Neuron (in vitro differentiated cells): Measurements from ENCODE around the gene DHRS3.
"Not testable (repeated sequence)": the region's sequence is repeated elsewhere in the genome, so short reads cannot be mapped to it uniquely, and the experiment has no call there.

Experiments
- H2AFZ ChIP-seq: one replicate; pipeline ENCODE4 v1.6.1; 2013; ENCODE audit warnings: low read depth, mild to moderate bottlenecking, inconsistent platforms, low read length, moderate library complexity
- H3K27me3 ChIP-seq: one replicate; pipeline ENCODE4 v1.6.1; 2013; ENCODE audit warnings: low read length; ENCODE audit not compliant: insufficient read depth
- H3K36me3 ChIP-seq: one replicate; pipeline ENCODE4 v1.6.1; 2013; ENCODE audit warnings: low read length; ENCODE audit not compliant: insufficient read depth
- H3K4me1 ChIP-seq: one replicate; pipeline ENCODE4 v1.6.1; 2013; ENCODE audit warnings: low read length; ENCODE audit not compliant: insufficient read depth
- H3K4me3 ChIP-seq: 2 replicates; pipeline ENCODE4 v1.5.1; 2013; ENCODE audit warnings: mild to moderate bottlenecking, low read length, moderate library complexity
- H3K9me3 ChIP-seq: one replicate; pipeline ENCODE4 v1.6.1; 2013; ENCODE audit warnings: low read length

The DHRS3 gene

GRCh38 chr1:12649971-12650421 lies 32.0 kb upstream of the DHRS3 start:
- Histone ChIP-seq H2AFZ (no peak overlapping the region), H3K9me3 (no peaks in the 10 kb centered on the region), H3K27me3 (peaks cover 4% of the 10 kb centered on the region), H3K4me3 (no peak overlapping the region), H3K36me3 (no peaks in the 10 kb centered on the region), H3K4me1 (no peaks in the 10 kb centered on the region)

- Histone ChIP-seq H2AFZ (no peak overlapping the region), H3K27me3 (peaks cover 12% of the 10 kb centered on the region), H3K36me3 (no peaks in the 10 kb centered on the region), H3K4me1 (no peaks in the 10 kb centered on the region), H3K4me3 (no peak overlapping the region), H3K9me3 (no peaks in the 10 kb centered on the region)
These were observed 30.7 kb upstream of the DHRS3 start for GRCh38 chr1:12648741-12649140.

- not testable (repeated sequence) for H3K36me3 ChIP-seq, H2AFZ ChIP-seq, H3K4me3 ChIP-seq, H3K9me3 ChIP-seq, H3K4me1 ChIP-seq
- peaks cover 14% of the 10 kb centered on the region for H3K27me3 ChIP-seq
These were observed 27.4 kb upstream of the DHRS3 start for GRCh38 chr1:12645401-12645800.

- H2AFZ ChIP-seq: no peak overlapping the region
- H3K9me3 ChIP-seq: peaks cover 5% of the 10 kb centered on the region
- no peaks in the 10 kb centered on the region for H3K36me3 ChIP-seq
- H3K4me3 ChIP-seq: no peak overlapping the region
- peaks cover 14% of the 10 kb centered on the region for H3K27me3 ChIP-seq
- H3K4me1 ChIP-seq: no peaks in the 10 kb centered on the region
These were observed 26.8 kb upstream of the DHRS3 start for GRCh38 chr1:12644829-12645228.

GRCh38 chr1:12644237-12644636 lies 26.2 kb upstream of the DHRS3 start:
- Histone ChIP-seq H3K27me3 (peaks cover 14% of the 10 kb centered on the region), H3K9me3 (peaks cover 5% of the 10 kb centered on the region), H3K4me1 (no peaks in the 10 kb centered on the region), H3K4me3 (no peak overlapping the region), H3K36me3 (no peaks in the 10 kb centered on the region), H2AFZ (no peak overlapping the region)

- Histone ChIP-seq H3K4me3 (no peak within 1 kb of the TSS), H3K9me3 (peaks cover 5% of the 10 kb centered on the region), H3K4me1 (no peaks in the 10 kb centered on the region), H3K27me3 (peaks cover 14% of the 10 kb centered on the region), H2AFZ (no peak within 1 kb of the TSS), H3K36me3 (no peaks in the 10 kb centered on the region)
These were observed 25.8 kb upstream of the DHRS3 start, which contains the start of gene AADACL4 for GRCh38 chr1:12643785-12644184. Gene AADACL4 (plus strand): TSS chr1:12644085. CDS start chr1:12644547, 462 bp downstream.

GRCh38 chr1:12643079-12643478 lies 25.1 kb upstream of the DHRS3 start:
- H3K36me3 ChIP-seq: no peaks in the 10 kb centered on the region
- peaks cover 14% of the 10 kb centered on the region for H3K27me3 ChIP-seq

GRCh38 chr1:12640958-12641272 lies 22.9 kb upstream of the DHRS3 start:
- H2AFZ ChIP-seq: no peak overlapping the region
- peaks cover 5% of the 10 kb centered on the region for H3K9me3 ChIP-seq

More at GRCh38 chr1:12643079-12643478, 25.1 kb upstream of the DHRS3 start:
- Histone ChIP-seq H2AFZ (no peak overlapping the region), H3K4me3 (no peak overlapping the region), H3K4me1 (no peaks in the 10 kb centered on the region), H3K9me3 (peaks cover 5% of the 10 kb centered on the region)

GRCh38 chr1:12640237-12640957 lies 22.4 kb upstream of the DHRS3 start:
- Histone ChIP-seq H3K9me3 (peaks cover 5% of the 10 kb centered on the region), H2AFZ (no peak overlapping the region), H3K27me3 (peaks cover 10% of the 10 kb centered on the region), H3K36me3 (no peaks in the 10 kb centered on the region), H3K4me1 (no peaks in the 10 kb centered on the region), H3K4me3 (no peak overlapping the region)

More at GRCh38 chr1:12640958-12641272, 22.9 kb upstream of the DHRS3 start:
- no peaks in the 10 kb centered on the region for H3K4me1 ChIP-seq
- H3K36me3 ChIP-seq: no peaks in the 10 kb centered on the region
- H3K4me3 ChIP-seq: no peak overlapping the region
- H3K27me3 ChIP-seq: peaks cover 10% of the 10 kb centered on the region

GRCh38 chr1:12637693-12638092 lies 19.7 kb upstream of the DHRS3 start:
- peaks cover 5% of the 10 kb centered on the region for H3K9me3 ChIP-seq

GRCh38 chr1:12636098-12636950 lies 18.3 kb upstream of the DHRS3 start:
- no peaks in the 10 kb centered on the region for H3K4me1 ChIP-seq
- H3K36me3 ChIP-seq: no peaks in the 10 kb centered on the region
- H3K9me3 ChIP-seq: peaks cover 5% of the 10 kb centered on the region
- H3K27me3 ChIP-seq: no peaks in the 10 kb centered on the region
- no peak overlapping the region for H2AFZ ChIP-seq
- H3K4me3 ChIP-seq: no peak overlapping the region

More at GRCh38 chr1:12637693-12638092, 19.7 kb upstream of the DHRS3 start:
- Histone ChIP-seq H3K36me3 (no peaks in the 10 kb centered on the region), H3K4me1 (no peaks in the 10 kb centered on the region), H3K4me3 (no peak overlapping the region), H3K27me3 (no peaks in the 10 kb centered on the region), H2AFZ (no peak overlapping the region)

- H2AFZ ChIP-seq: no peak overlapping the region
- no peak overlapping the region for H3K4me3 ChIP-seq
- no peaks in the 10 kb centered on the region for H3K27me3 ChIP-seq
- H3K4me1 ChIP-seq: no peaks in the 10 kb centered on the region
- no peaks in the 10 kb centered on the region for H3K9me3 ChIP-seq
- no peaks in the 10 kb centered on the region for H3K36me3 ChIP-seq
These were observed 16.7 kb upstream of the DHRS3 start for GRCh38 chr1:12634696-12635202.

GRCh38 chr1:12634156-12634555 lies 16.1 kb upstream of the DHRS3 start:
- no peaks in the 10 kb centered on the region for H3K36me3 ChIP-seq
- H3K4me1 ChIP-seq: no peaks in the 10 kb centered on the region
- no peaks in the 10 kb centered on the region for H3K9me3 ChIP-seq
- no peak overlapping the region for H2AFZ ChIP-seq
- H3K27me3 ChIP-seq: no peaks in the 10 kb centered on the region
- H3K4me3 ChIP-seq: no peak overlapping the region
